Measurements from ENCODE around the gene CNTN1. TPM values are rescaled to one million over a fixed set of nuclear protein-coding genes. Genes with fewer than 3 reads are reported as not detected.

CNTN1 gene
- total and polyA plus RNA-seq, 9 of the 15 experiments (the other 6 are each of a cell fraction or from before 2014, with no cell fraction given): 0.16 TPM; not detected in 8

GRCh38 chr12:41045509-41045908 is 353.3 kb downstream of the CNTN1 start:
- BruUV-seq (replicated peaks): no TSS peak
- no peaks in the 10 kb centered on the region for H3K36me3 ChIP-seq (ENCODE audit: control insufficient read depth, insufficient read depth, low read length)
- no peak for TF ChIP-seq JUND (IDR thresholded peaks at IDR 0.05; ENCODE audit: borderline replicate concordance, low read depth, low read length)
- no peak for TF ChIP-seq JUND (tag; IDR thresholded peaks at IDR 0.05; ENCODE audit: borderline replicate concordance, low read depth, low read length)
- no peak for TF ChIP-seq ZNF318 (IDR thresholded peaks at IDR 0.05; ENCODE audit: borderline replicate concordance in 1 of 2, low read depth in 1 of 2)
- TF ChIP-seq STAG1 (CRISPR knock-in tag; IDR thresholded peaks at IDR 0.05; ENCODE audit: borderline replicate concordance): no peak
- no peak for TF ChIP-seq E2F6 (IDR thresholded peaks at IDR 0.05; ENCODE audit: borderline replicate concordance in 1 of 2, extremely low read depth in 1 of 2, insufficient read depth in 1 of 2, insufficient read length in 1 of 2, low read depth in 1 of 2, low read length in 1 of 2, poor library complexity in 1 of 2, severe bottlenecking in 1 of 2)
- no peak for TF ChIP-seq THRAP3 (IDR thresholded peaks at IDR 0.05; ENCODE audit: borderline replicate concordance)
- TF ChIP-seq CCAR2 (IDR thresholded peaks at IDR 0.05; ENCODE audit: low read depth, low read length): no peak
- TF ChIP-seq ASH1L (IDR thresholded peaks at IDR 0.05; ENCODE audit: borderline replicate concordance, low read depth, partially characterized antibody): no peak
- TF ChIP-seq ZNF57 (CRISPR knock-in tag; IDR thresholded peaks at IDR 0.05): no peak
- TF ChIP-seq TGIF2 (CRISPR knock-in tag; IDR thresholded peaks at IDR 0.05): no peak
- TF ChIP-seq TEAD4 (IDR thresholded peaks at IDR 0.05; ENCODE audit: low read length): no peak
- no peak for TF ChIP-seq TEAD4 (CRISPR knock-in tag; IDR thresholded peaks at IDR 0.05; ENCODE audit: borderline replicate concordance)
- no peak for TF ChIP-seq FUS (optimal IDR thresholded peaks at IDR 0.05; ENCODE audit: low read depth, low read length)

More at GRCh38 chr12:41045509-41045908, 353.3 kb downstream of the CNTN1 start:
- no peak overlapping the region for H3K27ac ChIP-seq (ENCODE audit: extremely low read depth, low read depth, low read length)
- no peak overlapping the region for H3K9ac ChIP-seq (ENCODE audit: insufficient read depth in 1 of 2, low read depth in 2 of 2, low read length in 2 of 2)
- ChIA-PET POLR2A (no interaction called here), CTCF (ENCODE audit: low intra/inter-chr PET ratio) (no interaction called here)
- DNase-seq (ENCODE audit: extremely low read depth in 1 of 4, low spot score in 3 of 4) (no peak), FAIRE-seq (no peak), ATAC-seq (no peak)
- in situ Hi-C loops (cut with MboI) (no loop called here), intact Hi-C loops (cut with micrococcal nuclease) (no loop called here)
- no peak overlapping the region for H3K4me3 ChIP-seq
- H3K4me1 ChIP-seq (replicated peaks in 1 of 2; ENCODE audit: control insufficient read depth in 2 of 2, insufficient read depth in 2 of 2, low read length in 2 of 2): no peaks in the 10 kb centered on the region
- H4K20me1 ChIP-seq (replicated peaks; ENCODE audit: control insufficient read depth, insufficient read depth, low read length): no peaks in the 10 kb centered on the region
- no peaks in the 10 kb centered on the region for H3K9me1 ChIP-seq (ENCODE audit: control insufficient read depth, insufficient read depth, low read length)
- no peaks in the 10 kb centered on the region for H3K27me3 ChIP-seq (ENCODE audit: control insufficient read depth in 2 of 2, insufficient read depth in 2 of 2, low read length in 2 of 2)
- H3K9me3 ChIP-seq (replicated peaks; ENCODE audit: control insufficient read depth, insufficient read depth, low read depth, low read length): no peaks in the 10 kb centered on the region
- WGBS (ENCODE audit: insufficient coverage, low coverage, missing lambda C conversion rate): 6% methylated on average over 1 of the region's 1 CpG
- no peak overlapping the region for H3K4me2 ChIP-seq (ENCODE audit: insufficient read depth, low read length)
- no peak overlapping the region for H2AFZ ChIP-seq (ENCODE audit: low read depth, low read length)
- no peaks in the 10 kb centered on the region for H3K79me2 ChIP-seq (ENCODE audit: control insufficient read depth, insufficient read depth, low read length)
